ENCODE measurements around the gene GIN1. TPM values are rescaled to one million over a fixed set of nuclear protein-coding genes. Genes with fewer than 3 reads are reported as not detected.
A peak's percentile ranks its signal among the peaks of the same experiment; 100 is the strongest.
"Not testable (repeated sequence)": the region's sequence is repeated elsewhere in the genome, so short reads cannot be mapped to it uniquely, and the experiment has no call there.

Gene GIN1
- total and polyA plus RNA-seq, 2 donors: 6.2 to 9.6 TPM

- no peaks in the 10 kb centered on the region for H3K4me1 ChIP-seq (ENCODE audit: control insufficient read depth in 2 of 2, insufficient read depth in 2 of 2, low read length in 2 of 2)
- no peaks in the 10 kb centered on the region for H3K36me3 ChIP-seq (ENCODE audit: control insufficient read depth in 2 of 2, insufficient read depth in 2 of 2, low read length in 1 of 2)
- H3K4me3 ChIP-seq (ENCODE audit: low read length in 2 of 2): no peak overlapping the region
- no peak overlapping the region for H3K27ac ChIP-seq (ENCODE audit: low read depth in 1 of 2, low read length in 1 of 2)
- WGBS: 93% methylated on average over 1 of the region's 1 CpG
- no peak for DNase-seq (ENCODE audit: low read depth in 6 of 9, low spot score in 9 of 9)
- no peaks in the 10 kb centered on the region for H3K27me3 ChIP-seq (ENCODE audit: control insufficient read depth in 2 of 2, insufficient read depth in 1 of 2, low read length in 1 of 2)
- H3K9me3 ChIP-seq (ENCODE audit: control insufficient read depth in 2 of 2, insufficient read depth in 1 of 2, low read length in 1 of 2): no peaks in the 10 kb centered on the region
These were observed 53.6 kb downstream of the GIN1 start for GRCh38 chr5:103066326-103066725.

- Histone ChIP-seq H3K4me1 (ENCODE audit: control insufficient read depth in 2 of 2, insufficient read depth in 2 of 2, low read length in 2 of 2) (no peaks in the 10 kb centered on the region), H3K9me3 (ENCODE audit: control insufficient read depth in 2 of 2, insufficient read depth in 1 of 2, low read length in 1 of 2) (no peaks in the 10 kb centered on the region), H3K27me3 (ENCODE audit: control insufficient read depth in 2 of 2, insufficient read depth in 1 of 2, low read length in 1 of 2) (no peaks in the 10 kb centered on the region), H3K4me3 (ENCODE audit: low read length in 2 of 2) (no peak overlapping the region), H3K36me3 (ENCODE audit: control insufficient read depth in 2 of 2, insufficient read depth in 2 of 2, low read length in 1 of 2) (no peaks in the 10 kb centered on the region), H3K27ac (ENCODE audit: low read depth in 1 of 2, low read length in 1 of 2) (no peak overlapping the region)
- DNase-seq (ENCODE audit: low read depth in 6 of 9, low spot score in 9 of 9): no peak
- WGBS: 89% methylated on average over 3 of the region's 3 CpGs
These were observed 59.4 kb downstream of the GIN1 start for GRCh38 chr5:103060424-103060954.

GRCh38 chr5:103059525-103059924 lies 60.4 kb downstream of the GIN1 start:
- Histone ChIP-seq H3K27me3 (ENCODE audit: control insufficient read depth in 2 of 2, insufficient read depth in 1 of 2, low read length in 1 of 2) (no peaks in the 10 kb centered on the region), H3K27ac (ENCODE audit: low read depth in 1 of 2, low read length in 1 of 2) (no peak overlapping the region), H3K36me3 (ENCODE audit: control insufficient read depth in 2 of 2, insufficient read depth in 2 of 2, low read length in 1 of 2) (no peaks in the 10 kb centered on the region), H3K4me1 (ENCODE audit: control insufficient read depth in 2 of 2, insufficient read depth in 2 of 2, low read length in 2 of 2) (no peaks in the 10 kb centered on the region), H3K9me3 (ENCODE audit: control insufficient read depth in 2 of 2, insufficient read depth in 1 of 2, low read length in 1 of 2) (no peaks in the 10 kb centered on the region), H3K4me3 (ENCODE audit: low read length in 2 of 2) (no peak overlapping the region)
- no peak for DNase-seq (ENCODE audit: low read depth in 6 of 9, low spot score in 9 of 9)
- 96% methylated on average over 3 of the region's 3 CpGs for WGBS

- no peak overlapping the region for H3K4me3 ChIP-seq (ENCODE audit: low read length in 2 of 2)
- 96% methylated on average over 7 of the region's 7 CpGs for WGBS
- DNase-seq (ENCODE audit: low read depth in 6 of 9, low spot score in 9 of 9): no peak
- H3K9me3 ChIP-seq (ENCODE audit: control insufficient read depth in 2 of 2, insufficient read depth in 1 of 2, low read length in 1 of 2): no peaks in the 10 kb centered on the region
- no peaks in the 10 kb centered on the region for H3K27me3 ChIP-seq (ENCODE audit: control insufficient read depth in 2 of 2, insufficient read depth in 1 of 2, low read length in 1 of 2)
- H3K4me1 ChIP-seq (ENCODE audit: control insufficient read depth in 2 of 2, insufficient read depth in 2 of 2, low read length in 2 of 2): no peaks in the 10 kb centered on the region
- H3K36me3 ChIP-seq (ENCODE audit: control insufficient read depth in 2 of 2, insufficient read depth in 2 of 2, low read length in 1 of 2): no peaks in the 10 kb centered on the region
- no peak overlapping the region for H3K27ac ChIP-seq (ENCODE audit: low read depth in 1 of 2, low read length in 1 of 2)
These were observed 62.5 kb downstream of the GIN1 start for GRCh38 chr5:103057208-103058130.

GRCh38 chr5:103046706-103047105 lies 73.2 kb downstream of the GIN1 start:
- DNase-seq (ENCODE audit: low read depth in 6 of 9, low spot score in 9 of 9); H3K27me3 ChIP-seq (ENCODE audit: control insufficient read depth in 2 of 2, insufficient read depth in 1 of 2, low read length in 1 of 2); H3K4me3 ChIP-seq (ENCODE audit: low read length in 2 of 2); H3K4me1 ChIP-seq (ENCODE audit: control insufficient read depth in 2 of 2, insufficient read depth in 2 of 2, low read length in 2 of 2); H3K9me3 ChIP-seq (ENCODE audit: control insufficient read depth in 2 of 2, insufficient read depth in 1 of 2, low read length in 1 of 2); H3K36me3 ChIP-seq (ENCODE audit: control insufficient read depth in 2 of 2, insufficient read depth in 2 of 2, low read length in 1 of 2); H3K27ac ChIP-seq (ENCODE audit: low read depth in 1 of 2, low read length in 1 of 2): not testable (repeated sequence)
- WGBS: 95% methylated on average over 22 of the region's 22 CpGs

GRCh38 chr5:103041071-103041676 lies 78.8 kb downstream of the GIN1 start:
- no peak overlapping the region for H3K4me3 ChIP-seq (ENCODE audit: low read length in 2 of 2)
- no peaks in the 10 kb centered on the region for H3K9me3 ChIP-seq (ENCODE audit: control insufficient read depth in 2 of 2, insufficient read depth in 1 of 2, low read length in 1 of 2)
- H3K27ac ChIP-seq (ENCODE audit: low read depth in 1 of 2, low read length in 1 of 2): no peak overlapping the region
- 52% methylated on average over 4 of the region's 4 CpGs for WGBS
- no peaks in the 10 kb centered on the region for H3K36me3 ChIP-seq (ENCODE audit: control insufficient read depth in 2 of 2, insufficient read depth in 2 of 2, low read length in 1 of 2)
- H3K27me3 ChIP-seq (ENCODE audit: control insufficient read depth in 2 of 2, insufficient read depth in 1 of 2, low read length in 1 of 2): no peaks in the 10 kb centered on the region
- H3K4me1 ChIP-seq (ENCODE audit: control insufficient read depth in 2 of 2, insufficient read depth in 2 of 2, low read length in 2 of 2): no peaks in the 10 kb centered on the region
- DNase-seq (ENCODE audit: low read depth in 6 of 9, low spot score in 9 of 9): peak in 4 of 9 donors; percentile 10 to 46 (median 16)

GRCh38 chr5:103037673-103038455 lies 82.1 kb downstream of the GIN1 start:
- WGBS: 95% methylated on average over 4 of the region's 4 CpGs
- Histone ChIP-seq H3K4me3 (ENCODE audit: low read length in 2 of 2) (no peak overlapping the region), H3K36me3 (ENCODE audit: control insufficient read depth in 2 of 2, insufficient read depth in 2 of 2, low read length in 1 of 2) (no peaks in the 10 kb centered on the region), H3K9me3 (ENCODE audit: control insufficient read depth in 2 of 2, insufficient read depth in 1 of 2, low read length in 1 of 2) (peaks cover 0 to 14% of the 10 kb centered on the region in 2 donors), H3K27me3 (ENCODE audit: control insufficient read depth in 2 of 2, insufficient read depth in 1 of 2, low read length in 1 of 2) (no peaks in the 10 kb centered on the region), H3K4me1 (ENCODE audit: control insufficient read depth in 2 of 2, insufficient read depth in 2 of 2, low read length in 2 of 2) (no peaks in the 10 kb centered on the region), H3K27ac (ENCODE audit: low read depth in 1 of 2, low read length in 1 of 2) (no peak overlapping the region)
- no peak for DNase-seq (ENCODE audit: low read depth in 6 of 9, low spot score in 9 of 9)

GRCh38 chr5:103036601-103037000 lies 83.3 kb downstream of the GIN1 start:
- Histone ChIP-seq H3K4me1 (ENCODE audit: control insufficient read depth in 2 of 2, insufficient read depth in 2 of 2, low read length in 2 of 2) (no peaks in the 10 kb centered on the region), H3K9me3 (ENCODE audit: control insufficient read depth in 2 of 2, insufficient read depth in 1 of 2, low read length in 1 of 2) (peaks cover 0 to 14% of the 10 kb centered on the region in 2 donors), H3K36me3 (ENCODE audit: control insufficient read depth in 2 of 2, insufficient read depth in 2 of 2, low read length in 1 of 2) (no peaks in the 10 kb centered on the region), H3K4me3 (ENCODE audit: low read length in 2 of 2) (no peak overlapping the region), H3K27me3 (ENCODE audit: control insufficient read depth in 2 of 2, insufficient read depth in 1 of 2, low read length in 1 of 2) (no peaks in the 10 kb centered on the region), H3K27ac (ENCODE audit: low read depth in 1 of 2, low read length in 1 of 2) (no peak overlapping the region)
- no peak for DNase-seq (ENCODE audit: low read depth in 6 of 9, low spot score in 9 of 9)
- 97% methylated on average over 2 of the region's 2 CpGs for WGBS

Data from thymus (tissue), 11 donors.